Measurements from ENCODE around the gene SLC25A33.

GRCh38 chr1:9589144-9589718 lies 50.0 kb downstream of the SLC25A33 start:
- TF ChIP-seq CTCF (optimal IDR thresholded peaks at IDR 0.05 in 1 of 3, IDR thresholded peaks at IDR 0.05 in 1 of 3, conservative IDR thresholded peaks at IDR 0.05 in 1 of 3; ENCODE audit: extremely low read depth in 1 of 3, insufficient read depth in 2 of 3, low read length in 3 of 3) (no peak), EZH2 (IDR thresholded peaks at IDR 0.05; ENCODE audit: low read length) (no peak)
